ENCODE data around the gene HADH.

- TF ChIP-seq CTCF (IDR thresholded peaks at IDR 0.05; ENCODE audit: low read depth, low read length, poor library complexity, severe bottlenecking) (peak; percentile 80), EZH2phosphoT487 (IDR thresholded peaks at IDR 0.05; ENCODE audit: borderline replicate concordance, low read length) (no peak)
Measured at GRCh38 chr4:108030332-108030731, 40.6 kb downstream of the HADH start.

All from DOHH2 (cell line).